ENCODE measurements around the gene FADS6.

The FADS6 gene, protein sequence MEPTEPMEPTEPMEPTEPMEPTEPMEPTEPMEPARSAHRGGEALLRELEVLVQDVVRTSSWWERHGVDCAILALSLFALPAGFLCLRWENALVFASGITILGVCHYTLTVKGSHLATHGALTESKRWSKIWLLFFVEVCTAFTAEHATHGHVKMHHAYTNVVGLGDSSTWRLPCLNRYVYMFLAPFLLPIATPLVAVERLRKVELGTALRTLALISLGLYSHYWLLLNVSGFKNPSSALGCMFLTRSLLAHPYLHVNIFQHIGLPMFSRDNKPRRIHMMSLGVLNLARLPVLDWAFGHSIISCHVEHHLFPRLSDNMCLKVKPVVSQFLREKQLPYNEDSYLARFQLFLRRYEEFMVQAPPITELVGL

DNA sequence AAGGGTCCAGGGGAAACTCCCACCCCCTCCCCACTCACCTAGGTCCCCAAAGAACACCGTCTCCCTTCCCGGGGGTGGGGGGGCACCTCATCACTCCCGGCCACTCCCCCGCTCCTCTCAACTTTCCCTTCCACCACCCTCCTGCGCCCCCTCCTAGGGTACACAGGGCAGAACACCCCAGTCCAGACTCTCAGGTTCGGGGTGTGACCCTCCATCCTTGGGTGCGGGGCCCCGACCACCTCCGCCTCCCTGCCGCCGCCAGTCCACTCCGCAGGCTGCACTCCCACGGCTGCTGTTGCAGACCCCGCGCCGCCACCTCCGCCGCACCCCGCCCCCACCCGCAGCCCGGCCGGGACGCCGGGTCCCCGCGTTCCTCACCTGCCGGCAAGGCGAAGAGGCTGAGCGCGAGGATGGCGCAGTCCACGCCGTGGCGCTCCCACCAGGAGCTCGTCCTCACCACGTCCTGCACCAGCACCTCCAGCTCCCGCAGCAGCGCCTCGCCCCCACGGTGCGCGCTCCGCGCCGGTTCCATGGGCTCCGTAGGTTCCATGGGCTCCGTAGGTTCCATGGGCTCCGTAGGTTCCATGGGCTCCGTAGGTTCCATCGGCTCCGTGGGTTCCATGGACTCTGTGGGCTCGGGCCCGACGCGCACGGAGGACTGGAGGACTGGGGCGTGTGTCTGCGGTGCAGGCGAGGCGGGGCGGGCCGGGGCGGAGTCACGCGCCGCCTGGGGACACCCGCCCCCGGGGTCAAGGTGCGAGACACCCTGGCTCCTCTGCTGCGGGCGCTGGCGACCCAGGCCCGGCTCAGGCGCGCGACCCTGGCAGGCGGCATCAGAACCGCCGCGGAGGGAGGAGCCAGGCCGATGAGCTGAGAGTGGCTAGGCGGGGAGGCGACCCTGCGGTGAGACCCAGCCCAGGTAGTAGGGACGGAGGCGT is at the start of gene FADS6:
Gene FADS6, minus strand, starts transcription at position 660 of the 938 bp plus-strand sequence. Its CDS starts 38 bp downstream, at position 622.
- DNase-seq (ENCODE audit: low read depth), result no peak
- H3K4me3 ChIP-seq (ENCODE audit: low read depth, low read length), result no peak within 1 kb of the TSS
- TF ChIP-seq, protein P1, sequence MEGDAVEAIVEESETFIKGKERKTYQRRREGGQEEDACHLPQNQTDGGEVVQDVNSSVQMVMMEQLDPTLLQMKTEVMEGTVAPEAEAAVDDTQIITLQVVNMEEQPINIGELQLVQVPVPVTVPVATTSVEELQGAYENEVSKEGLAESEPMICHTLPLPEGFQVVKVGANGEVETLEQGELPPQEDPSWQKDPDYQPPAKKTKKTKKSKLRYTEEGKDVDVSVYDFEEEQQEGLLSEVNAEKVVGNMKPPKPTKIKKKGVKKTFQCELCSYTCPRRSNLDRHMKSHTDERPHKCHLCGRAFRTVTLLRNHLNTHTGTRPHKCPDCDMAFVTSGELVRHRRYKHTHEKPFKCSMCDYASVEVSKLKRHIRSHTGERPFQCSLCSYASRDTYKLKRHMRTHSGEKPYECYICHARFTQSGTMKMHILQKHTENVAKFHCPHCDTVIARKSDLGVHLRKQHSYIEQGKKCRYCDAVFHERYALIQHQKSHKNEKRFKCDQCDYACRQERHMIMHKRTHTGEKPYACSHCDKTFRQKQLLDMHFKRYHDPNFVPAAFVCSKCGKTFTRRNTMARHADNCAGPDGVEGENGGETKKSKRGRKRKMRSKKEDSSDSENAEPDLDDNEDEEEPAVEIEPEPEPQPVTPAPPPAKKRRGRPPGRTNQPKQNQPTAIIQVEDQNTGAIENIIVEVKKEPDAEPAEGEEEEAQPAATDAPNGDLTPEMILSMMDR (IDR thresholded peaks at IDR 0.05; ENCODE audit: low read depth, low read length), result no peak
- TF ChIP-seq POLR2A (IDR thresholded peaks at IDR 0.05; ENCODE audit: extremely low read depth, insufficient read length) (no peak), MYC (IDR thresholded peaks at IDR 0.05; ENCODE audit: low read depth, low read length) (no peak)
- TF ChIP-seq, protein P2, sequence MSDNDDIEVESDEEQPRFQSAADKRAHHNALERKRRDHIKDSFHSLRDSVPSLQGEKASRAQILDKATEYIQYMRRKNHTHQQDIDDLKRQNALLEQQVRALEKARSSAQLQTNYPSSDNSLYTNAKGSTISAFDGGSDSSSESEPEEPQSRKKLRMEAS (IDR thresholded peaks at IDR 0.05; ENCODE audit: low read depth, low read length), result no peak

DNA sequence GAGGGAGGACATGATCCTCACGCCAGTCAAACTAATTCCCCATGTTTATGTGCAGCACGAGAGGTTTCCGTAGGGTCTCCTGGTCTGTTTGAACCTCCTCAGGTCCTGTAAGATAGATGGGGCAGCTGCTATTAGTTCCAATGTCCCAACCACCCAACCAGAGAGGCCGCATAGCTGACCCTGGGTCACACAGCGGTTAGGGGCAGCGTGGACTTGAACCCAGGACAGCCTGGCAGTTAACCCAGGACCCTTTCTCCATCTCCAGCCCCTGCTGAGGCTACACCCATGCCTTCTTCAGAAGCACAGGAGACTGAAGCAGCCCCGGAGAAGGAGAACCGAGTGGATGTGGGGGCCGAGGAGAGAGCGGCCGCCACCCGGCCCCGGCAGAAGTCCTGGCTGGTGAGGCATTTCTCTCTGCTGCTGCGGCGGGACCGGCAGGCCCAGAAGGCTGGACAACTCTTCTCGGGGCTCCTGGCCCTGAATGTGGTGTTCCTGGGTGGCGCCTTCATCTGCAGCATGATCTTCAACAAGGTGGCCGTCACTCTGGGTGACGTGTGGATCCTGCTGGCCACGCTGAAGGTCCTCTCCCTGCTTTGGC is 47.8 kb upstream of the FADS6 start:
- H3K4me3 ChIP-seq (ENCODE audit: low read depth, low read length), result no peak overlapping the region
- TF ChIP-seq, protein P1 (IDR thresholded peaks at IDR 0.05; ENCODE audit: low read depth, low read length), result no peak
- DNase-seq (ENCODE audit: low read depth), result no peak

DNA sequence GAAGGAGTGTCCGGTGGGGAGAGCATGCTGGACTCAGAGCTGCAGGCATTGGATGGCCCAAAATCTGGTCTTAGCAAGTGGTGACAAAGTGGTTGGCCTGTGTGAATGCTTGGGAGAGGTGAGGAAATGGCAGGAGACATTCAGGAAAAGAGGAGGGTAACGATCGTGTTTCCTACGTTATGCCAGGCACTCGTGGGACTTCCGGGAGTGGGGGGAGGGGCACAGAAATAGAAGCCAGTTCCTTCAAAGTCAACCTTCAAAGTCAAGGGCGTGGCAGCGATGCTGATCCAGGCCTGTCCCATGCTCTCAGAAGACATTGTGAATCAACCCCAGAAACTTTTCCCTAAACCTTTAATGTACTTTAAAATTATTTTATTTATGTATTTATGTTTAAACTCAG is 46.1 kb upstream of the FADS6 start:
- no peak for DNase-seq (ENCODE audit: low read depth)

DNA sequence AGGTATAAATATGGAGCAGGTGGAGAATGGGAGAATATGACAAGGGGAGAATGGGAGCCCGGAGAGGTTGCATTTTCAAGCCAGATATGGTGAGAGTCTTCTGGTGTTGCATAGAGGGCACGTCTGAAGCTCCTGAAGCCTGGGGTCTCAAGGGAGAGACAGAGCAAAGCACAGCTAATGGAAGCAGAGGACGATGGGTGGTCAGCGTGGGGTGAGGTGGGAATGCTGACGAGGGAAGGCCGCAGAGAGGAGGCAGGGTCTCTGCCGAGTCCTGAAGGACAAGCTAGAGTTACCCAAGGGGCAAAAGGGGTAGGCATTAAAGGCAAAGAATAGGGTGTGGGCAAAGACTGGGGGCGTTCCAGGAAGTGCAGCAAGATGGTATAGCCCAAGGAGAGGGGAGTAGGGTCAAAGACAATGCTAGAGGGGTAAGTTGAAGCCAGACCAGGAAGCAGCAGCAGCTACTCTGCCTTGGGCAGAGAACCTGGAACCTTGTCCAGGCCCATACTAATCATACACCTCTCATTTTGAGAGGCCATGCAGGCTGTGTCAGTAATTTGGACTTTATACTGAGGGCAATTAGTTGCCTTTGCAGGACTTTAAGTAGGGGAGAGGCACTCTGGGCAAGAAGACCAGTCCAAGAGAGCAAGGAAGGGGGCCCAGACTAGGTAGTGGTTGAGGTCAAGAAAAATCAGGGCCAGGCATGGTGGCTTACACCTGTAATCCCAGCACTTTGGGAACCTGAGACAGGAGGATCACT is 44.9 kb upstream of the FADS6 start:
- H3K4me3 ChIP-seq (ENCODE audit: low read depth, low read length), result no peak overlapping the region
- TF ChIP-seq POLR2A (IDR thresholded peaks at IDR 0.05; ENCODE audit: extremely low read depth, insufficient read length) (no peak), MYC (IDR thresholded peaks at IDR 0.05; ENCODE audit: low read depth, low read length) (no peak)
- TF ChIP-seq, protein P2 (IDR thresholded peaks at IDR 0.05; ENCODE audit: low read depth, low read length), result no peak
- TF ChIP-seq, protein P1 (IDR thresholded peaks at IDR 0.05; ENCODE audit: low read depth, low read length), result no peak
- no peak for DNase-seq (ENCODE audit: low read depth)

More for the DNA sequence above, 46.1 kb upstream of the FADS6 start:
- TF ChIP-seq, protein P1 (IDR thresholded peaks at IDR 0.05; ENCODE audit: low read depth, low read length), result no peak
- no peak for TF ChIP-seq POLR2A (IDR thresholded peaks at IDR 0.05; ENCODE audit: extremely low read depth, insufficient read length)
- TF ChIP-seq, protein P2 (IDR thresholded peaks at IDR 0.05; ENCODE audit: low read depth, low read length), result no peak
- TF ChIP-seq MYC (IDR thresholded peaks at IDR 0.05; ENCODE audit: low read depth, low read length), result no peak
- H3K4me3 ChIP-seq (ENCODE audit: low read depth, low read length), result no peak overlapping the region

All from NB4 (cell line).